H1 (cell line): Measurements from ENCODE around the gene CLEC14A. TPM values are rescaled to one million over a fixed set of nuclear protein-coding genes. Genes with fewer than 3 reads are reported as not detected.
A peak's percentile ranks its signal among the peaks of the same experiment; 100 is the strongest.

Experiments used
- CTCF ChIA-PET: fragments of 300-600 bp; sonication (Branson Sonifier 250); formaldehyde crosslinking; loops from one replicate; lab custom pipeline; 2021; ENCODE audit not compliant: partially characterized antibody; lab: Charles Lee
- POLR2A ChIA-PET: fragments of 300-600 bp; sonication (Branson Sonifier 250); formaldehyde crosslinking; loops from one replicate; lab custom pipeline; 2021; ENCODE audit warnings: inconsistent platforms; ENCODE audit not compliant: partially characterized antibody; lab: Charles Lee
- DNase-seq, 2 experiments: peaks; one replicate each; pipeline versions ENCODE4 v3.0.0 to v3.0.0-alpha.2; 2010 to 2022; ENCODE audit warnings: low spot score in 2 of 2, low read depth in 1 of 2, mixed read lengths in 1 of 2
- FAIRE-seq: peaks from 2 replicates; lab custom pipeline; 2011; peaks lifted over from hg19 to GRCh38; lab: Jason Lieb, UNC
- H2AFZ ChIP-seq: 2 replicates; pipeline ENCODE4 v1.8.1; 2012; ENCODE audit warnings: low read length, inconsistent platforms
- H2AK5ac ChIP-seq: 2 replicates; pipeline ENCODE4 v1.6.1; 2013; ENCODE audit warnings: low read depth, low read length
- H2BK120ac ChIP-seq: replicated peaks from 2 replicates; pipeline ENCODE3; 2013; ENCODE audit warnings: low read depth, low read length, inconsistent platforms
- H2BK12ac ChIP-seq: 2 replicates; pipeline ENCODE4 v1.6.1; 2013; ENCODE audit warnings: low read depth, low read length
- H2BK15ac ChIP-seq: 2 replicates; pipeline ENCODE4 v1.6.1; 2013; ENCODE audit warnings: low read length
- H2BK20ac ChIP-seq: 2 replicates; pipeline ENCODE4 v1.6.1; 2013; ENCODE audit warnings: low read length
- H2BK5ac ChIP-seq: 2 replicates; pipeline ENCODE4 v1.6.1; 2013; ENCODE audit warnings: low read depth, low read length
- H3K14ac ChIP-seq: 2 replicates; pipeline ENCODE4 v1.6.1; 2013; ENCODE audit warnings: inconsistent platforms; ENCODE audit not compliant: insufficient read length
- H3K18ac ChIP-seq: 2 replicates; pipeline ENCODE4 v1.6.1; 2013; ENCODE audit warnings: low read length; ENCODE audit errors: extremely low read depth
- H3K23ac ChIP-seq: 2 replicates; pipeline ENCODE4 v1.6.1; 2013; ENCODE audit warnings: inconsistent platforms; ENCODE audit not compliant: insufficient read length
- H3K23me2 ChIP-seq: 2 replicates; pipeline ENCODE4 v1.6.1; 2013; ENCODE audit warnings: low read depth, low read length
- H3K27ac ChIP-seq: 2 replicates; pipeline ENCODE4 v1.6.1; 2011; ENCODE audit warnings: low read depth, low read length, inconsistent platforms
- H3K27me3 ChIP-seq, 4 experiments: replicated peaks in 1 of 4; 1 replicate in 1 of 4; 2 replicates in 3 of 4; pipeline versions ENCODE4 v1.6.1 to v1.8.1; 2011 to 2013; ENCODE audit warnings: low read length in 3 of 4, mild to moderate bottlenecking in 3 of 4, inconsistent platforms in 2 of 4, mixed read lengths in 2 of 4, moderate library complexity in 1 of 4; ENCODE audit not compliant: control insufficient read depth in 3 of 4, insufficient read depth in 3 of 4; ENCODE audit errors: extremely low read depth in 1 of 4
- H3K36me3 ChIP-seq, 4 experiments: 2 replicates each; pipeline versions ENCODE4 v1.6.1 to v1.8.1; 2011 to 2013; ENCODE audit warnings: mild to moderate bottlenecking in 4 of 4, low read length in 3 of 4, moderate library complexity in 2 of 4, control low read depth in 1 of 4, inconsistent platforms in 1 of 4; ENCODE audit not compliant: insufficient read depth in 4 of 4, control insufficient read depth in 2 of 4
- H3K4ac ChIP-seq: replicated peaks from 2 replicates; pipeline ENCODE3; 2013; ENCODE audit warnings: low read length, low read depth, mixed read lengths, inconsistent platforms; ENCODE audit not compliant: insufficient read length
- H3K4me1 ChIP-seq, 4 experiments: replicated peaks in 1 of 4; 1 replicate in 1 of 4; 2 replicates in 3 of 4; pipeline versions ENCODE4 v1.6.1 to v1.8.1; 2011 to 2013; ENCODE audit warnings: low read length in 3 of 4, inconsistent platforms in 2 of 4, mixed read lengths in 1 of 4; ENCODE audit not compliant: insufficient read depth in 4 of 4, control insufficient read depth in 3 of 4
- H3K4me2 ChIP-seq, 2 experiments: 2 replicates each; pipeline versions ENCODE4 v1.6.1 to v1.8.1; 2011 to 2013; ENCODE audit warnings: low read depth in 2 of 2, low read length in 2 of 2, control low read depth in 1 of 2, inconsistent platforms in 1 of 2, mild to moderate bottlenecking in 1 of 2; ENCODE audit not compliant: insufficient read depth in 1 of 2
- H3K4me3 ChIP-seq, 4 experiments: fragments of 200-600, 300-600 bp in 1 of 4; sonication (generic), shearing (Covaris generic), sonication (Bioruptor Twin) in 1 of 4; 2 replicates each; pipeline versions ENCODE4 v1.5.1 to v1.8.1; 2011 to 2016; ENCODE audit warnings: low read length in 4 of 4, low read depth in 3 of 4, control low read depth in 2 of 4, inconsistent platforms in 2 of 4, mild to moderate bottlenecking in 2 of 4, mixed read lengths in 1 of 4, moderate library complexity in 1 of 4; ENCODE audit not compliant: insufficient read depth in 2 of 4; ENCODE audit errors: extremely low read depth in 1 of 4
- H3K56ac ChIP-seq: replicated peaks from 2 replicates; pipeline ENCODE3; 2013; ENCODE audit warnings: low read depth, mild to moderate bottlenecking, mixed read lengths, low read length, inconsistent platforms; ENCODE audit not compliant: insufficient read length
- H3K79me1 ChIP-seq: 2 replicates; pipeline ENCODE4 v1.6.1; 2013; ENCODE audit warnings: low read depth, low read length, control low read depth
- H3K79me2 ChIP-seq, 2 experiments: 2 replicates each; pipeline versions ENCODE4 v1.6.1 to v1.8.1; 2012 to 2013; ENCODE audit warnings: low read length in 2 of 2, mild to moderate bottlenecking in 2 of 2, inconsistent platforms in 1 of 2; ENCODE audit not compliant: insufficient read depth in 2 of 2, control insufficient read depth in 1 of 2
- H3K9ac ChIP-seq, 4 experiments: replicated peaks in 1 of 4; 1 replicate in 1 of 4; 2 replicates in 3 of 4; pipeline versions ENCODE4 v1.6.1 to v1.8.1; 2011 to 2013; ENCODE audit warnings: low read depth in 3 of 4, low read length in 3 of 4, control low read depth in 2 of 4, mild to moderate bottlenecking in 2 of 4, moderate library complexity in 2 of 4, inconsistent platforms in 1 of 4; ENCODE audit errors: extremely low read depth in 1 of 4
- H3K9me3 ChIP-seq, 2 experiments: 2 replicates each; pipeline versions ENCODE4 v1.6.1 to v1.8.1; 2012 to 2013; ENCODE audit warnings: mild to moderate bottlenecking in 2 of 2, moderate library complexity in 2 of 2, control low read depth in 1 of 2, inconsistent platforms in 1 of 2, low read depth in 1 of 2, low read length in 1 of 2, mixed read lengths in 1 of 2; ENCODE audit not compliant: insufficient read depth in 2 of 2
- H4K20me1 ChIP-seq, 2 experiments: replicated peaks in 1 of 2; 2 replicates each; pipeline versions ENCODE3 to v1.8.1; 2011 to 2013; ENCODE audit warnings: inconsistent platforms in 2 of 2, low read length in 2 of 2, mild to moderate bottlenecking in 1 of 2; ENCODE audit not compliant: insufficient read depth in 2 of 2, control insufficient read depth in 1 of 2
- H4K5ac ChIP-seq: 2 replicates; pipeline ENCODE4 v1.6.1; 2013; ENCODE audit warnings: low read length, low read depth, mixed read lengths, inconsistent platforms; ENCODE audit not compliant: insufficient read length
- H4K8ac ChIP-seq: 2 replicates; pipeline ENCODE4 v1.8.0; 2013; ENCODE audit warnings: mild to moderate bottlenecking, moderate library complexity, low read length, inconsistent platforms; ENCODE audit not compliant: insufficient read depth; ENCODE audit errors: extremely low read depth
- H4K91ac ChIP-seq: replicated peaks from 2 replicates; pipeline ENCODE3; 2013; ENCODE audit warnings: low read length, mixed read lengths, inconsistent platforms; ENCODE audit not compliant: insufficient read length
- BRCA1 ChIP-seq: IDR thresholded peaks from 2 replicates; pipeline ENCODE4 v1.6.1; 2012; ENCODE audit warnings: low read depth, low read length, improper control_type of control experiment
- CTBP2 ChIP-seq: IDR thresholded peaks from 2 replicates; pipeline ENCODE4 v1.7.0; 2011; ENCODE audit warnings: borderline replicate concordance, mild to moderate bottlenecking, moderate library complexity, mixed read lengths, low read length; ENCODE audit not compliant: insufficient read depth, insufficient read length
- EZH2 ChIP-seq: fragments of 200-600 bp; sonication (generic); IDR thresholded peaks from 2 replicates; pipeline ENCODE4 v1.7.1; 2012; ENCODE audit warnings: low read depth, mild to moderate bottlenecking, moderate library complexity, low read length, inconsistent platforms; ENCODE audit not compliant: severe bottlenecking
- KDM4A ChIP-seq: IDR thresholded peaks from one replicate; pipeline ENCODE4 v1.7.1; 2012; ENCODE audit warnings: low read depth, mild to moderate bottlenecking, moderate library complexity, low read length, inconsistent platforms; ENCODE audit not compliant: severe bottlenecking
- PHF8 ChIP-seq: fragments of 200-600 bp; sonication (generic); conservative IDR thresholded peaks from 2 replicates; pipeline ENCODE4 v1.7.1; 2012; ENCODE audit warnings: low read depth, mild to moderate bottlenecking, inconsistent platforms, low read length, moderate library complexity
- RFX5 ChIP-seq: IDR thresholded peaks from 2 replicates; pipeline ENCODE4 v1.6.1; 2011; ENCODE audit warnings: low read depth, low read length, improper control_type of control experiment, borderline replicate concordance
- SAP30 ChIP-seq: fragments of 300-600 bp; sonication (generic); IDR thresholded peaks from 2 replicates; pipeline ENCODE4 v1.7.1; 2012; ENCODE audit warnings: low read length, moderate library complexity, mild to moderate bottlenecking, inconsistent platforms; ENCODE audit not compliant: insufficient read depth, insufficient replicate concordance
- SP1 ChIP-seq: IDR thresholded peaks from 2 replicates; pipeline ENCODE4 v1.6.1; 2011; ENCODE audit warnings: low read depth, low read length
- SUZ12 ChIP-seq: fragments of 200-600 bp; sonication (generic); IDR thresholded peaks from 2 replicates; pipeline ENCODE4 v1.6.1; 2012; ENCODE audit warnings: mild to moderate bottlenecking, inconsistent platforms, low read length, moderate library complexity, mixed read lengths
- WGBS, 2 experiments: shearing (Covaris generic) in 1 of 2; methylation state at CpG; one replicate each; pipeline versions ENCODE4 v1.1.6 to v1.1.7; 2013 to 2015; ENCODE audit warnings: low lambda C conversion rate in 2 of 2, mixed read lengths in 2 of 2, inconsistent platforms in 1 of 2, low coverage in 1 of 2, missing lambda C conversion rate in 1 of 2; ENCODE audit not compliant: insufficient replicate concordance in 2 of 2, insufficient coverage in 1 of 2, insufficient read length in 1 of 2; ENCODE audit errors: extremely low coverage in 1 of 2, missing lambda C conversion rate in 1 of 2; 5-methylcytosine and 5-hydroxymethylcytosine counted together
- polyA plus RNA-seq, 7 experiments: library from polyadenylated mRNA; depleted of rRNA in 3 of 7; stranded (reverse) in 5 of 7; unstranded in 2 of 7; fragments of >200 nt in 5 of 7; fragments of 200-250 nt in 2 of 7; gene quantifications; 1 replicate in 5 of 7; 2 replicates in 1 of 7; 4 replicates in 1 of 7; pipeline versions ENCODE4 v1.2.1 to v1.2.3, GENCODE V29; 2011 to 2013; ENCODE audit warnings: missing spikeins in 2 of 7, mixed read lengths in 2 of 7
- total RNA-seq: library from RNA; stranded (reverse); fragmentation: NEBNext Ultra II Directional; extraction: Animal tissue kit (Norgen Biotek cat#: 25700); gene quantifications from 2 replicates; pipeline ENCODE4 v1.2.1, GENCODE V29; 2021
- TF ChIP-seq, protein P1 (sequence below), 3 experiments: IDR thresholded peaks; 1 replicate in 2 of 3; 2 replicates in 1 of 3; pipeline versions ENCODE4 v1.5.1 to v1.6.1; 2011; ENCODE audit warnings: low read length in 3 of 3, mild to moderate bottlenecking in 3 of 3, inconsistent platforms in 2 of 3, low read depth in 1 of 3, moderate library complexity in 1 of 3; ENCODE audit not compliant: insufficient read depth in 1 of 3; ENCODE audit errors: control extremely low read depth in 1 of 3

Gene CLEC14A
- total and polyA plus RNA-seq, 2 of the 8 experiments (the other 6 are each of a cell fraction or from before 2014, with no cell fraction given), result 0.09 to 0.13 TPM

DNA sequence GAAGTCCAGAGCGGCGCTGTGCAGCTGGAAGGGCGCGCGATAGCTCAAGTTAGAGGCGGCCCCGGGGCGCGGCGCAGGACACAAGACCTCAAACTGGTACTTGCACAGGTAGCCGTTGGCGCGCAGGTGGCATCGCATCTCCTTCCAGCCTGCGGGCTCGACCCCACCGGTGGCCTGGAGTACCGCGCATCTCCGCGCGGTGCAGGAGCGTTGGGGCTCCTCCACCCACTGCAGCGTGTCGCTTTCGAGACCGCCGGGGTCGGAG, 553 bp downstream of the CLEC14A start:
- ChIA-PET POLR2A (interaction anchor here (0.9 to 4.5 kb wide), 6 partner anchors 13 to 133 kb away, joined by 3 to 33 read pairs (median 3); partner anchors contain the start of gene SSTR1), CTCF (interaction anchor here (0.6 to 1.7 kb wide), 10 partner anchors 13 to 330 kb away, joined by 3 to 4 read pairs (median 3); no protein-coding TSS in a partner anchor)
- Histone ChIP-seq H3K36me3 (no peaks in the 10 kb centered on the region; a peak in 2 of 8 replicates), H3K23ac (no peak overlapping the region), H3K27me3 (peaks cover 28 to 58% (median 44%) of the 10 kb centered on the region in 4 experiments), H3K4me1 (peaks cover 0 to 14% (median 6%) of the 10 kb centered on the region in 4 experiments; a peak in 5 of 7 replicates), H3K14ac (no peak overlapping the region), H3K23me2 (peaks cover 10% of the 10 kb centered on the region; the same call in 1 of the 2 replicates), H4K8ac (no peak overlapping the region; the same call in 1 of the 2 replicates), H3K27ac (no peak overlapping the region), H2BK20ac (no peak overlapping the region), H4K91ac (no peak overlapping the region), H2BK15ac (no peak overlapping the region), H2AFZ (peak overlapping the region; percentile 66), H3K9me3 (no peaks in the 10 kb centered on the region), H3K4me3 (peak overlapping the region; percentile 37 to 66 (median 57)), H3K4ac (no peak overlapping the region), H2BK12ac (no peak overlapping the region), H2BK5ac (no peak overlapping the region), H3K18ac (no peak overlapping the region), H3K79me1 (no peaks in the 10 kb centered on the region), H3K56ac (no peak overlapping the region), H4K20me1 (no peaks in the 10 kb centered on the region), H4K5ac (no peak overlapping the region), H2AK5ac (no peak overlapping the region), H3K4me2 (peak overlapping the region; percentile 87 to 95), H3K79me2 (no peaks in the 10 kb centered on the region), H2BK120ac (no peak overlapping the region), H3K9ac (no peak overlapping the region)
- 2% methylated on average over 29 of the region's 29 CpGs; no CpG with 5 or more reads in 1 of the 2 experiments for WGBS, 2 experiments
- DNase-seq (peak in 1 of 2 experiments; percentile 73), FAIRE-seq (no peak)
- TF ChIP-seq CTBP2, result peak; percentile 72
- TF ChIP-seq SUZ12, result peak; percentile 90
- TF ChIP-seq, protein P1, sequence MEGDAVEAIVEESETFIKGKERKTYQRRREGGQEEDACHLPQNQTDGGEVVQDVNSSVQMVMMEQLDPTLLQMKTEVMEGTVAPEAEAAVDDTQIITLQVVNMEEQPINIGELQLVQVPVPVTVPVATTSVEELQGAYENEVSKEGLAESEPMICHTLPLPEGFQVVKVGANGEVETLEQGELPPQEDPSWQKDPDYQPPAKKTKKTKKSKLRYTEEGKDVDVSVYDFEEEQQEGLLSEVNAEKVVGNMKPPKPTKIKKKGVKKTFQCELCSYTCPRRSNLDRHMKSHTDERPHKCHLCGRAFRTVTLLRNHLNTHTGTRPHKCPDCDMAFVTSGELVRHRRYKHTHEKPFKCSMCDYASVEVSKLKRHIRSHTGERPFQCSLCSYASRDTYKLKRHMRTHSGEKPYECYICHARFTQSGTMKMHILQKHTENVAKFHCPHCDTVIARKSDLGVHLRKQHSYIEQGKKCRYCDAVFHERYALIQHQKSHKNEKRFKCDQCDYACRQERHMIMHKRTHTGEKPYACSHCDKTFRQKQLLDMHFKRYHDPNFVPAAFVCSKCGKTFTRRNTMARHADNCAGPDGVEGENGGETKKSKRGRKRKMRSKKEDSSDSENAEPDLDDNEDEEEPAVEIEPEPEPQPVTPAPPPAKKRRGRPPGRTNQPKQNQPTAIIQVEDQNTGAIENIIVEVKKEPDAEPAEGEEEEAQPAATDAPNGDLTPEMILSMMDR (IDR thresholded peaks at IDR 0.05; ENCODE audit: control extremely low read depth in 1 of 3, insufficient read depth in 1 of 3, low read depth in 1 of 3, low read length in 3 of 3), result peak in 1 of 3 experiments; percentile 18; a peak in 1 of 4 replicates
- no peak for TF ChIP-seq RFX5
- TF ChIP-seq SP1, result no peak
- no peak for TF ChIP-seq SAP30
- peak; percentile 96 for TF ChIP-seq KDM4A
- TF ChIP-seq BRCA1, result no peak
- TF ChIP-seq EZH2, result peak; percentile 89
- TF ChIP-seq PHF8, result 0 out of 2 replicates have a peak, but pooled peaks have one; percentile 24
